GM12878 (cell line): ENCODE measurements around the gene KCTD12. TPM values are rescaled to one million over a fixed set of nuclear protein-coding genes. Genes with fewer than 3 reads are reported as not detected.

Source experiments
- ATAC-seq: fragments of 200-7000 bp; cut with Tn5 transposase; 3 replicates; pipeline ENCODE4 v1.9.1; 2020; ENCODE audit warnings: mild to moderate bottlenecking, moderate library complexity
- BruUV-seq: library from RNA; stranded (reverse); fragments of 400-500 nt; replicated peaks from 2 replicates; lab custom pipeline; 2021; lab: Mats Ljungman, UMichigan
- CTCF ChIA-PET: fragments of 300-600 bp; sonication (Branson Sonifier 250); formaldehyde crosslinking; extraction: SDS; loops from one replicate; lab custom pipeline; 2021; ENCODE audit warnings: inconsistent platforms; lab: Yijun Ruan, JAX
- POLR2A ChIA-PET: fragments of 350-600 bp; formaldehyde crosslinking; extraction: SDS; loops from one replicate; lab custom pipeline; 2021; ENCODE audit warnings: inconsistent platforms; lab: Charles Lee
- RAD21 ChIA-PET: fragments of 300-600 bp; sonication (Branson Sonifier 250); formaldehyde crosslinking; loops from one replicate; lab custom pipeline; 2023; ENCODE audit warnings: antibody characterized with exemption; ENCODE audit not compliant: unreplicated experiment; lab: Charles Lee
- SMC1A ChIA-PET: fragments of 300-600 bp; sonication (Branson Sonifier 250); formaldehyde crosslinking; loops from one replicate; lab custom pipeline; 2023; ENCODE audit not compliant: unreplicated experiment, uncharacterized antibody; lab: Charles Lee
- DNase-seq: peaks from one replicate; pipeline ENCODE4 v3.0.0-alpha.2; 2011; ENCODE audit warnings: low read depth, low spot score
- FAIRE-seq: peaks from 3 replicates; lab custom pipeline; 2011; peaks lifted over from hg19 to GRCh38; lab: Jason Lieb, UNC
- H2AFZ ChIP-seq: 2 replicates; pipeline ENCODE4 v1.6.0; 2011; ENCODE audit warnings: low read depth, low read length, control low read depth; ENCODE audit not compliant: control insufficient read depth
- H3K27ac ChIP-seq: 2 replicates; pipeline ENCODE4 v1.5.1; 2011; ENCODE audit warnings: control low read depth; ENCODE audit not compliant: control insufficient read depth, insufficient read depth
- H3K27me3 ChIP-seq, 2 experiments: replicated peaks in 1 of 2; 2 replicates each; pipeline versions ENCODE4 v1.6.0 to v1.6.1; 2011; ENCODE audit warnings: low read length in 1 of 2; ENCODE audit not compliant: control insufficient read depth in 2 of 2, insufficient read depth in 2 of 2
- H3K36me3 ChIP-seq, 2 experiments: 2 replicates each; pipeline ENCODE4 v1.5.1; 2011; ENCODE audit warnings: low read length in 1 of 2; ENCODE audit not compliant: control insufficient read depth in 2 of 2, insufficient read depth in 2 of 2
- H3K4me1 ChIP-seq: 2 replicates; pipeline ENCODE4 v1.6.1; 2011; ENCODE audit warnings: mild to moderate bottlenecking, low read length, moderate library complexity, mixed read lengths; ENCODE audit not compliant: control insufficient read depth, insufficient read depth
- H3K4me2 ChIP-seq: 2 replicates; pipeline ENCODE4 v1.6.0; 2011; ENCODE audit warnings: control low read depth; ENCODE audit not compliant: control insufficient read depth, insufficient read depth
- H3K4me3 ChIP-seq: fragments of 200-600 bp; sonication (generic); 2 replicates; pipeline ENCODE4 v1.5.1; 2016
- H3K79me2 ChIP-seq: 2 replicates; pipeline ENCODE4 v1.6.0; 2011; ENCODE audit warnings: low read length; ENCODE audit not compliant: control insufficient read depth, insufficient read depth
- H3K9ac ChIP-seq: 2 replicates; pipeline ENCODE4 v1.8.0; 2011; ENCODE audit warnings: low read length, control low read depth, mixed read lengths; ENCODE audit not compliant: control insufficient read depth, insufficient read depth
- H3K9me3 ChIP-seq: replicated peaks from 3 replicates; pipeline ENCODE4 v1.5.1; 2011; ENCODE audit warnings: mild to moderate bottlenecking, low read length; ENCODE audit not compliant: control insufficient read depth, insufficient read depth
- H4K20me1 ChIP-seq: 2 replicates; pipeline ENCODE4 v1.6.0; 2011; ENCODE audit not compliant: control insufficient read depth, insufficient read depth
- CBX5 ChIP-seq: sonication (generic); IDR thresholded peaks from 2 replicates; pipeline ENCODE4 v1.6.1; 2016; ENCODE audit warnings: low read depth, moderate library complexity, mild to moderate bottlenecking, inconsistent platforms
- CHD2 ChIP-seq: IDR thresholded peaks from 2 replicates; pipeline ENCODE4 v1.6.1; 2011; ENCODE audit warnings: low read depth, low read length, improper control_type of control experiment, borderline replicate concordance
- FOS ChIP-seq: IDR thresholded peaks from 3 replicates; pipeline ENCODE4 v1.6.1; 2011; ENCODE audit warnings: borderline replicate concordance; ENCODE audit not compliant: insufficient read length; ENCODE audit errors: extremely low read depth
- GABPA ChIP-seq: IDR thresholded peaks from 2 replicates; pipeline ENCODE4 v1.6.1; 2014; ENCODE audit warnings: antibody characterized with exemption, low read depth, mild to moderate bottlenecking, inconsistent platforms
- IRF4 ChIP-seq: IDR thresholded peaks from 2 replicates; pipeline ENCODE4 v1.6.1; 2011; ENCODE audit warnings: low read depth, low read length
- NBN ChIP-seq: fragments of 450-650 bp; IDR thresholded peaks from 2 replicates; pipeline ENCODE4 v1.6.1; 2016
- NR2C2 ChIP-seq: IDR thresholded peaks from 2 replicates; pipeline ENCODE4 v1.6.1; 2011; ENCODE audit warnings: borderline replicate concordance, low read depth; ENCODE audit not compliant: control insufficient read depth, insufficient read length
- PML ChIP-seq: IDR thresholded peaks from 2 replicates; pipeline ENCODE4 v1.6.1; 2012; ENCODE audit warnings: low read length, inconsistent platforms
- RELA ChIP-seq: fragments of 450-650 bp; IDR thresholded peaks from 2 replicates; pipeline ENCODE4 v1.8.0; 2014; ENCODE audit warnings: borderline replicate concordance; ENCODE audit not compliant: partially characterized antibody
- RUNX3 ChIP-seq: IDR thresholded peaks from 2 replicates; pipeline ENCODE4 v1.6.1; 2012; ENCODE audit warnings: low read length, inconsistent platforms
- SMARCA5 ChIP-seq: fragments of 450-650 bp; IDR thresholded peaks from 2 replicates; pipeline ENCODE4 v1.6.1; 2017; ENCODE audit warnings: mild to moderate bottlenecking
- SUPT20H ChIP-seq: IDR thresholded peaks from 2 replicates; pipeline ENCODE4 v1.6.1; 2011; ENCODE audit warnings: low read depth, mild to moderate bottlenecking, low read length, moderate library complexity, borderline replicate concordance; ENCODE audit not compliant: control insufficient read depth
- ZNF207 ChIP-seq: fragments of 450-650 bp; IDR thresholded peaks from 2 replicates; pipeline ENCODE4 v1.6.1; 2014; ENCODE audit warnings: antibody characterized with exemption, mild to moderate bottlenecking, borderline replicate concordance
- WGBS: methylation state at CpG from one replicate; pipeline ENCODE4 v1.1.6; 2016; ENCODE audit warnings: low lambda C conversion rate; ENCODE audit not compliant: insufficient replicate concordance, insufficient coverage; ENCODE audit errors: missing lambda C conversion rate; 5-methylcytosine and 5-hydroxymethylcytosine counted together
- in situ Hi-C: fragments of 300-500 bp; cut with MboI; formaldehyde crosslinking; loops from 9 replicates; pipeline ENCODE4 v1.14.3; 2018; ENCODE audit warnings: mixed read lengths
- intact Hi-C: fragments of 100-400 bp; cut with micrococcal nuclease; formaldehyde crosslinking; loops from one replicate; pipeline ENCODE4 v1.14.2; 2022; ENCODE audit not compliant: unreplicated experiment
- polyA plus RNA-seq, 11 experiments: library from polyadenylated mRNA; depleted of rRNA in 4 of 11; unstranded in 6 of 11; stranded (reverse) in 5 of 11; fragments of >200 nt; fragmentation: Nextera tagmentation in 4 of 11; fragmentation: Illumina TruSeq in 1 of 11; extraction: Ambion mirVana in 4 of 11; extraction: Trizol in 1 of 11; gene quantifications; 1 replicate in 1 of 11; 2 replicates in 10 of 11; pipeline versions ENCODE4 v1.2.1 to v1.2.3, GENCODE V29; 2011 to 2016; ENCODE audit warnings: inconsistent platforms in 2 of 11, missing spikeins in 2 of 11, low read depth in 1 of 11
- total RNA-seq, 4 experiments: library from RNA; depleted of rRNA in 3 of 4; stranded (reverse); fragments of >200 nt in 3 of 4; fragmentation: Illumina TruSeq in 1 of 4; extraction: Trizol in 1 of 4; gene quantifications; 2 replicates each; pipeline versions ENCODE4 v1.2.1 to v1.2.3, GENCODE V29; 2013 to 2021
- TF ChIP-seq, protein P1 (sequence below): fragments of 450-650 bp; IDR thresholded peaks from 2 replicates; pipeline ENCODE4 v1.6.1; 2018; ENCODE audit warnings: mild to moderate bottlenecking, low read depth, moderate library complexity; ENCODE audit not compliant: partially characterized antibody
- TF ChIP-seq, protein P2 (sequence below): fragments of 450-650 bp; conservative IDR thresholded peaks from 2 replicates; pipeline ENCODE4 v1.6.1; 2017; ENCODE audit warnings: mild to moderate bottlenecking, moderate library complexity
- TF ChIP-seq, protein P3 (sequence below): fragments of 450-650 bp; formaldehyde crosslinking; IDR thresholded peaks from 2 replicates; pipeline ENCODE4 v1.5.0; 2022; ENCODE audit warnings: mild to moderate bottlenecking, missing genetic modification characterization

Gene KCTD12
- total and polyA plus RNA-seq, 10 of the 15 experiments (the other 5 are each of a cell fraction or from before 2014, with no cell fraction given) = 0.24 to 2.9 (median 0.92) TPM

DNA sequence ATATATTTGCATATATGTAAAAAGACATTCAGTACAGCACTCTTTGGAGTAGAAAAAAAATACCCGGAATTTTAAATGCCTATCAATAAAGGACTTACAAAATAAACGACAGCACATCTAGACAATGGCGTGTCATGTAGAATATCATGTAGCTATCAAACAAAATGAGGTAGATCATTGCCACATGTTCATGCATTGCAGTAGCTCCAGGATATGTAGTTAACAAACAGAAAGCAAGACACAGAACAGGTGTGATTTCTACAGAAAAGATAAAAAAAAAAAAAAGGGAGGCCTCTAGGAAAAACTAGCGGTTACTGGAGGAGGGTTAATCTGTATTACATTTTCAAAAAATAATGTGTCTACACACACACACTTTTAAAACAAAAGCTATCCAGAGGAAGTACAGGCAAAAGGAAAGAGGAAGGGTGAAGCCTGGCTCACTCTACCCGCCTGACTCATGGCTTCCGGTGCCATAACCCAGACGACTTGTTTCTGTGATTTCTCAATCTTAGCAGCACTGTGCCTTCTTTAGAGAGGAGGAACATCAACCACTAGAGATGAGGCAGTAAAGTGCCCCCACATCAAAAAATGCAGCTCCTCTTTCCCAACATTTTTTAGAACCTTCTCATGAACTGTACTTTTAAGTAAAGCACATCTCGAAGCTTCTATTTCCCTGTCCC lies 6.9 kb downstream of the KCTD12 start (continued):
- no peak for TF ChIP-seq ZNF207
- TF ChIP-seq SUPT20H = no peak
- TF ChIP-seq, protein P1, sequence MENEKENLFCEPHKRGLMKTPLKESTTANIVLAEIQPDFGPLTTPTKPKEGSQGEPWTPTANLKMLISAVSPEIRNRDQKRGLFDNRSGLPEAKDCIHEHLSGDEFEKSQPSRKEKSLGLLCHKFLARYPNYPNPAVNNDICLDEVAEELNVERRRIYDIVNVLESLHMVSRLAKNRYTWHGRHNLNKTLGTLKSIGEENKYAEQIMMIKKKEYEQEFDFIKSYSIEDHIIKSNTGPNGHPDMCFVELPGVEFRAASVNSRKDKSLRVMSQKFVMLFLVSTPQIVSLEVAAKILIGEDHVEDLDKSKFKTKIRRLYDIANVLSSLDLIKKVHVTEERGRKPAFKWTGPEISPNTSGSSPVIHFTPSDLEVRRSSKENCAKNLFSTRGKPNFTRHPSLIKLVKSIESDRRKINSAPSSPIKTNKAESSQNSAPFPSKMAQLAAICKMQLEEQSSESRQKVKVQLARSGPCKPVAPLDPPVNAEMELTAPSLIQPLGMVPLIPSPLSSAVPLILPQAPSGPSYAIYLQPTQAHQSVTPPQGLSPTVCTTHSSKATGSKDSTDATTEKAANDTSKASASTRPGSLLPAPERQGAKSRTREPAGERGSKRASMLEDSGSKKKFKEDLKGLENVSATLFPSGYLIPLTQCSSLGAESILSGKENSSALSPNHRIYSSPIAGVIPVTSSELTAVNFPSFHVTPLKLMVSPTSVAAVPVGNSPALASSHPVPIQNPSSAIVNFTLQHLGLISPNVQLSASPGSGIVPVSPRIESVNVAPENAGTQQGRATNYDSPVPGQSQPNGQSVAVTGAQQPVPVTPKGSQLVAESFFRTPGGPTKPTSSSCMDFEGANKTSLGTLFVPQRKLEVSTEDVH = no peak
- TF ChIP-seq GABPA = 0 out of 2 replicates have a peak, but pooled peaks have one; percentile 31
- TF ChIP-seq NR2C2 = no peak
- no peak for TF ChIP-seq SMARCA5

DNA sequence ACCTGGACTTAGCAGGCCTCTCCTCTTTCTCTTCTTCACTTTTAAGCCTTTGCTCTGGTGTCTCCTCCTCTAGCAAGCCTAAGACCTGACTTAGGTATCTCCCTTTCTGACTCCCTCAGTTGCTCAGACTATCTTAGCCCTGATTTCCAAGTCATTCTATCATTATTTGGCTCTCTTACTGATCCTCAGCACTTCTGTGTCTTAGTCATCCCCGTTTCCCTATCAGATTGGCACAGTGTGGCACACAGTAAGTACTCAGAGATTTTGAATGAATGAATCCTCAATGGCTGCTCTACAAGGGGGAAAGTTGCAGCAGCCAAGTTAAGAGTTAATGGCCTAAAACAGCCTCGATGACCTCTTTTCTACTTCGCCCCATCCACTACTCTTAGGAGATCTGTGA lies 8.2 kb downstream of the KCTD12 start:
- ChIA-PET SMC1A (no interaction called here), POLR2A (no interaction called here), RAD21 (no interaction called here), CTCF (no interaction called here)
- Histone ChIP-seq H3K4me1 (no peaks in the 10 kb centered on the region), H4K20me1 (no peaks in the 10 kb centered on the region), H3K9me3 (no peaks in the 10 kb centered on the region), H3K27me3 (no peaks in the 10 kb centered on the region), H2AFZ (no peak overlapping the region), H3K36me3 (no peaks in the 10 kb centered on the region), H3K4me3 (no peak overlapping the region), H3K9ac (no peak overlapping the region), H3K4me2 (no peak overlapping the region), H3K79me2 (no peaks in the 10 kb centered on the region), H3K27ac (no peak overlapping the region)
- FAIRE-seq = no peak
- no peak for DNase-seq
- WGBS = 75% methylated on average over 3 of the region's 3 CpGs
- in situ Hi-C loops (no loop called here), intact Hi-C loops (no loop called here)
- BruUV-seq = no TSS peak
- no peak for ATAC-seq
- no peak for TF ChIP-seq IRF4
- no peak for TF ChIP-seq RELA
- no peak for TF ChIP-seq NBN
- TF ChIP-seq PML = no peak
- TF ChIP-seq, protein P2, sequence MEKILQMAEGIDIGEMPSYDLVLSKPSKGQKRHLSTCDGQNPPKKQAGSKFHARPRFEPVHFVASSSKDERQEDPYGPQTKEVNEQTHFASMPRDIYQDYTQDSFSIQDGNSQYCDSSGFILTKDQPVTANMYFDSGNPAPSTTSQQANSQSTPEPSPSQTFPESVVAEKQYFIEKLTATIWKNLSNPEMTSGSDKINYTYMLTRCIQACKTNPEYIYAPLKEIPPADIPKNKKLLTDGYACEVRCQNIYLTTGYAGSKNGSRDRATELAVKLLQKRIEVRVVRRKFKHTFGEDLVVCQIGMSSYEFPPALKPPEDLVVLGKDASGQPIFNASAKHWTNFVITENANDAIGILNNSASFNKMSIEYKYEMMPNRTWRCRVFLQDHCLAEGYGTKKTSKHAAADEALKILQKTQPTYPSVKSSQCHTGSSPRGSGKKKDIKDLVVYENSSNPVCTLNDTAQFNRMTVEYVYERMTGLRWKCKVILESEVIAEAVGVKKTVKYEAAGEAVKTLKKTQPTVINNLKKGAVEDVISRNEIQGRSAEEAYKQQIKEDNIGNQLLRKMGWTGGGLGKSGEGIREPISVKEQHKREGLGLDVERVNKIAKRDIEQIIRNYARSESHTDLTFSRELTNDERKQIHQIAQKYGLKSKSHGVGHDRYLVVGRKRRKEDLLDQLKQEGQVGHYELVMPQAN = no peak
- no peak for TF ChIP-seq CHD2
- TF ChIP-seq CBX5 = no peak
- TF ChIP-seq, protein P3, sequence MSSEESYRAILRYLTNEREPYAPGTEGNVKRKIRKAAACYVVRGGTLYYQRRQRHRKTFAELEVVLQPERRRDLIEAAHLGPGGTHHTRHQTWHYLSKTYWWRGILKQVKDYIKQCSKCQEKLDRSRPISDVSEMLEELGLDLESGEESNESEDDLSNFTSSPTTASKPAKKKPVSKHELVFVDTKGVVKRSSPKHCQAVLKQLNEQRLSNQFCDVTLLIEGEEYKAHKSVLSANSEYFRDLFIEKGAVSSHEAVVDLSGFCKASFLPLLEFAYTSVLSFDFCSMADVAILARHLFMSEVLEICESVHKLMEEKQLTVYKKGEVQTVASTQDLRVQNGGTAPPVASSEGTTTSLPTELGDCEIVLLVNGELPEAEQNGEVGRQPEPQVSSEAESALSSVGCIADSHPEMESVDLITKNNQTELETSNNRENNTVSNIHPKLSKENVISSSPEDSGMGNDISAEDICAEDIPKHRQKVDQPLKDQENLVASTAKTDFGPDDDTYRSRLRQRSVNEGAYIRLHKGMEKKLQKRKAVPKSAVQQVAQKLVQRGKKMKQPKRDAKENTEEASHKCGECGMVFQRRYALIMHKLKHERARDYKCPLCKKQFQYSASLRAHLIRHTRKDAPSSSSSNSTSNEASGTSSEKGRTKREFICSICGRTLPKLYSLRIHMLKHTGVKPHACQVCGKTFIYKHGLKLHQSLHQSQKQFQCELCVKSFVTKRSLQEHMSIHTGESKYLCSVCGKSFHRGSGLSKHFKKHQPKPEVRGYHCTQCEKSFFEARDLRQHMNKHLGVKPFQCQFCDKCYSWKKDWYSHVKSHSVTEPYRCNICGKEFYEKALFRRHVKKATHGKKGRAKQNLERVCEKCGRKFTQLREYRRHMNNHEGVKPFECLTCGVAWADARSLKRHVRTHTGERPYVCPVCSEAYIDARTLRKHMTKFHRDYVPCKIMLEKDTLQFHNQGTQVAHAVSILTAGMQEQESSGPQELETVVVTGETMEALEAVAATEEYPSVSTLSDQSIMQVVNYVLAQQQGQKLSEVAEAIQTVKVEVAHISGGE (CRISPR knock-in tag) = no peak
- TF ChIP-seq FOS = no peak
- no peak for TF ChIP-seq RUNX3
